Activated naive CD4-positive, alpha-beta T cell treated with Interleukin-2 at 50 U/mL for 16 hours (primary cell): Measurements from ENCODE around the gene DALRD3.

Experiments used
- DNase-seq: peaks from one replicate; pipeline ENCODE4 v3.0.0-alpha.2; 2020

The DALRD3 gene

GRCh38 chr3:49017971-49018706, at the start of gene DALRD3:
Gene DALRD3, minus strand, starts transcription at chr3:49018580. Its CDS starts 16 bp downstream, at chr3:49018564.
- peak; percentile 66 for DNase-seq

- no peak for DNase-seq
Measured at GRCh38 chr3:49058011-49058410, 39.6 kb upstream of the DALRD3 start.

- DNase-seq = no peak
Measured at GRCh38 chr3:49057268-49057667, 38.9 kb upstream of the DALRD3 start.

GRCh38 chr3:49054344-49054862, 36.0 kb upstream of the DALRD3 start:
- no peak for DNase-seq

- DNase-seq = no peak
Measured at GRCh38 chr3:49053543-49053942, 35.2 kb upstream of the DALRD3 start.

- DNase-seq = no peak
Measured at GRCh38 chr3:49035281-49035680, 16.9 kb upstream of the DALRD3 start.

- no peak for DNase-seq
Measured at GRCh38 chr3:49034650-49035049, 16.3 kb upstream of the DALRD3 start.

GRCh38 chr3:49032646-49033304, 14.4 kb upstream of the DALRD3 start:
- no peak for DNase-seq

- DNase-seq = no peak
Measured at GRCh38 chr3:49030321-49030720, 11.9 kb upstream of the DALRD3 start.

- no peak for DNase-seq
Measured at GRCh38 chr3:49029563-49029884, 11.1 kb upstream of the DALRD3 start.

- DNase-seq = peak; percentile 93
Measured at GRCh38 chr3:49028673-49029562, 10.5 kb upstream of the DALRD3 start, which contains the start of gene IMPDH2. Gene IMPDH2, minus strand, starts transcription at chr3:49029398. Its CDS starts 48 bp downstream, at chr3:49029350.

GRCh38 chr3:49028298-49028672, 9.9 kb upstream of the DALRD3 start:
- DNase-seq = no peak

- no peak for DNase-seq
Measured at GRCh38 chr3:49027634-49028033, 9.3 kb upstream of the DALRD3 start.

GRCh38 chr3:49026536-49026935, 8.2 kb upstream of the DALRD3 start:
- DNase-seq = no peak

- no peak for DNase-seq
Measured at GRCh38 chr3:49025793-49026520, 7.6 kb upstream of the DALRD3 start.

GRCh38 chr3:49025005-49025792, 6.8 kb upstream of the DALRD3 start:
- DNase-seq = no peak

GRCh38 chr3:49024449-49024848, 6.1 kb upstream of the DALRD3 start:
- no peak for DNase-seq

GRCh38 chr3:49023775-49024174, 5.4 kb upstream of the DALRD3 start:
- DNase-seq = no peak

GRCh38 chr3:49022688-49023171, 4.3 kb upstream of the DALRD3 start:
- DNase-seq = no peak

- DNase-seq = peak; percentile 94
Measured at GRCh38 chr3:49021813-49022687, 3.7 kb upstream of the DALRD3 start, which contains the start of gene NDUFAF3. Gene NDUFAF3, plus strand, starts transcription at chr3:49022121. Its CDS starts 24 bp downstream, at chr3:49022145.
